GM12878 (cell line): Measurements from ENCODE around the gene RECK. TPM values are rescaled to one million over a fixed set of nuclear protein-coding genes. Genes with fewer than 3 reads are reported as not detected.

Experiments used
- ATAC-seq: fragments of 200-7000 bp; cut with Tn5 transposase; 3 replicates; pipeline ENCODE4 v1.9.1; 2020; ENCODE audit warnings: mild to moderate bottlenecking, moderate library complexity
- BruUV-seq: library from RNA; stranded (reverse); fragments of 400-500 nt; replicated peaks from 2 replicates; lab custom pipeline; 2021; lab: Mats Ljungman, UMichigan
- CTCF ChIA-PET: fragments of 300-600 bp; sonication (Branson Sonifier 250); formaldehyde crosslinking; extraction: SDS; loops from one replicate; lab custom pipeline; 2021; ENCODE audit warnings: inconsistent platforms; lab: Yijun Ruan, JAX
- POLR2A ChIA-PET: fragments of 350-600 bp; formaldehyde crosslinking; extraction: SDS; loops from one replicate; lab custom pipeline; 2021; ENCODE audit warnings: inconsistent platforms; lab: Charles Lee
- RAD21 ChIA-PET: fragments of 300-600 bp; sonication (Branson Sonifier 250); formaldehyde crosslinking; loops from one replicate; lab custom pipeline; 2023; ENCODE audit warnings: antibody characterized with exemption; ENCODE audit not compliant: unreplicated experiment; lab: Charles Lee
- SMC1A ChIA-PET: fragments of 300-600 bp; sonication (Branson Sonifier 250); formaldehyde crosslinking; loops from one replicate; lab custom pipeline; 2023; ENCODE audit not compliant: unreplicated experiment, uncharacterized antibody; lab: Charles Lee
- DNase-seq: peaks from one replicate; pipeline ENCODE4 v3.0.0-alpha.2; 2011; ENCODE audit warnings: low read depth, low spot score
- FAIRE-seq: peaks from 3 replicates; lab custom pipeline; 2011; peaks lifted over from hg19 to GRCh38; lab: Jason Lieb, UNC
- H2AFZ ChIP-seq: 2 replicates; pipeline ENCODE4 v1.6.0; 2011; ENCODE audit warnings: low read depth, low read length, control low read depth; ENCODE audit not compliant: control insufficient read depth
- H3K27ac ChIP-seq: 2 replicates; pipeline ENCODE4 v1.5.1; 2011; ENCODE audit warnings: control low read depth; ENCODE audit not compliant: control insufficient read depth, insufficient read depth
- H3K27me3 ChIP-seq, 2 experiments: replicated peaks in 1 of 2; 2 replicates each; pipeline versions ENCODE4 v1.6.0 to v1.6.1; 2011; ENCODE audit warnings: low read length in 1 of 2; ENCODE audit not compliant: control insufficient read depth in 2 of 2, insufficient read depth in 2 of 2
- H3K36me3 ChIP-seq, 2 experiments: 2 replicates each; pipeline ENCODE4 v1.5.1; 2011; ENCODE audit warnings: low read length in 1 of 2; ENCODE audit not compliant: control insufficient read depth in 2 of 2, insufficient read depth in 2 of 2
- H3K4me1 ChIP-seq: 2 replicates; pipeline ENCODE4 v1.6.1; 2011; ENCODE audit warnings: mild to moderate bottlenecking, low read length, moderate library complexity, mixed read lengths; ENCODE audit not compliant: control insufficient read depth, insufficient read depth
- H3K4me2 ChIP-seq: 2 replicates; pipeline ENCODE4 v1.6.0; 2011; ENCODE audit warnings: control low read depth; ENCODE audit not compliant: control insufficient read depth, insufficient read depth
- H3K4me3 ChIP-seq: fragments of 200-600 bp; sonication (generic); 2 replicates; pipeline ENCODE4 v1.5.1; 2016
- H3K79me2 ChIP-seq: 2 replicates; pipeline ENCODE4 v1.6.0; 2011; ENCODE audit warnings: low read length; ENCODE audit not compliant: control insufficient read depth, insufficient read depth
- H3K9ac ChIP-seq: 2 replicates; pipeline ENCODE4 v1.8.0; 2011; ENCODE audit warnings: low read length, control low read depth, mixed read lengths; ENCODE audit not compliant: control insufficient read depth, insufficient read depth
- H3K9me3 ChIP-seq: replicated peaks from 3 replicates; pipeline ENCODE4 v1.5.1; 2011; ENCODE audit warnings: mild to moderate bottlenecking, low read length; ENCODE audit not compliant: control insufficient read depth, insufficient read depth
- H4K20me1 ChIP-seq: 2 replicates; pipeline ENCODE4 v1.6.0; 2011; ENCODE audit not compliant: control insufficient read depth, insufficient read depth
- BHLHE40 ChIP-seq, 2 experiments: fragments of 450-650 bp in 1 of 2; IDR thresholded peaks; 2 replicates each; pipeline ENCODE4 v1.6.1; 2011 to 2017; ENCODE audit warnings: low read depth in 2 of 2, borderline replicate concordance in 1 of 2, improper control_type of control experiment in 1 of 2, low read length in 1 of 2, mild to moderate bottlenecking in 1 of 2
- BMI1 ChIP-seq: fragments of 450-650 bp; IDR thresholded peaks from 2 replicates; pipeline ENCODE4 v1.6.1; 2016; ENCODE audit warnings: mild to moderate bottlenecking, moderate library complexity, borderline replicate concordance
- CTCF ChIP-seq, 3 experiments: IDR thresholded peaks in 2 of 3; conservative IDR thresholded peaks in 1 of 3; 2 replicates each; pipeline ENCODE4 v1.5.1; 2011; ENCODE audit warnings: low read depth in 3 of 3, low read length in 3 of 3, mild to moderate bottlenecking in 3 of 3, control low read depth in 2 of 3, moderate library complexity in 2 of 3, inconsistent platforms in 1 of 3, mixed read lengths in 1 of 3; ENCODE audit not compliant: control insufficient read depth in 2 of 3, insufficient read depth in 1 of 3; ENCODE audit errors: extremely low read depth in 1 of 3
- ETV6 ChIP-seq, 2 experiments: fragments of 450-650 bp in 1 of 2; IDR thresholded peaks in 1 of 2; conservative IDR thresholded peaks in 1 of 2; 2 replicates each; pipeline ENCODE4 v1.6.1; 2014; ENCODE audit warnings: antibody characterized with exemption in 1 of 2, borderline replicate concordance in 1 of 2, low read depth in 1 of 2, mild to moderate bottlenecking in 1 of 2, moderate library complexity in 1 of 2
- HDAC2 ChIP-seq: fragments of 200-600 bp; sonication (generic); IDR thresholded peaks from 2 replicates; pipeline ENCODE4 v1.6.1; 2017
- MTA3 ChIP-seq: IDR thresholded peaks from 2 replicates; pipeline ENCODE4 v1.6.1; 2012; ENCODE audit warnings: low read length, inconsistent platforms, borderline replicate concordance
- RB1 ChIP-seq: fragments of 450-650 bp; formaldehyde crosslinking; IDR thresholded peaks from 2 replicates; pipeline ENCODE4 v1.6.1; 2017; ENCODE audit warnings: mild to moderate bottlenecking, borderline replicate concordance
- RUNX3 ChIP-seq: IDR thresholded peaks from 2 replicates; pipeline ENCODE4 v1.6.1; 2012; ENCODE audit warnings: low read length, inconsistent platforms
- SMAD5 ChIP-seq: IDR thresholded peaks from 2 replicates; pipeline ENCODE4 v1.6.1; 2016; ENCODE audit warnings: antibody characterized with exemption, low read depth
- TCF3 ChIP-seq: IDR thresholded peaks from 2 replicates; pipeline ENCODE4 v1.6.1; 2012; ENCODE audit warnings: low read depth, mild to moderate bottlenecking, low read length, borderline replicate concordance; ENCODE audit not compliant: insufficient read depth
- ZNF217 ChIP-seq: fragments of 450-650 bp; IDR thresholded peaks from 2 replicates; pipeline ENCODE4 v1.6.1; 2017; ENCODE audit warnings: antibody characterized with exemption, mild to moderate bottlenecking
- WGBS: methylation state at CpG from one replicate; pipeline ENCODE4 v1.1.6; 2016; ENCODE audit warnings: low lambda C conversion rate; ENCODE audit not compliant: insufficient replicate concordance, insufficient coverage; ENCODE audit errors: missing lambda C conversion rate; 5-methylcytosine and 5-hydroxymethylcytosine counted together
- in situ Hi-C: fragments of 300-500 bp; cut with MboI; formaldehyde crosslinking; loops from 9 replicates; pipeline ENCODE4 v1.14.3; 2018; ENCODE audit warnings: mixed read lengths
- intact Hi-C: fragments of 100-400 bp; cut with micrococcal nuclease; formaldehyde crosslinking; loops from one replicate; pipeline ENCODE4 v1.14.2; 2022; ENCODE audit not compliant: unreplicated experiment
- polyA plus RNA-seq, 11 experiments: library from polyadenylated mRNA; depleted of rRNA in 4 of 11; unstranded in 6 of 11; stranded (reverse) in 5 of 11; fragments of >200 nt; fragmentation: Nextera tagmentation in 4 of 11; fragmentation: Illumina TruSeq in 1 of 11; extraction: Ambion mirVana in 4 of 11; extraction: Trizol in 1 of 11; gene quantifications; 1 replicate in 1 of 11; 2 replicates in 10 of 11; pipeline versions ENCODE4 v1.2.1 to v1.2.3, GENCODE V29; 2011 to 2016; ENCODE audit warnings: inconsistent platforms in 2 of 11, missing spikeins in 2 of 11, low read depth in 1 of 11
- total RNA-seq, 4 experiments: library from RNA; depleted of rRNA in 3 of 4; stranded (reverse); fragments of >200 nt in 3 of 4; fragmentation: Illumina TruSeq in 1 of 4; extraction: Trizol in 1 of 4; gene quantifications; 2 replicates each; pipeline versions ENCODE4 v1.2.1 to v1.2.3, GENCODE V29; 2013 to 2021
- TF ChIP-seq, protein P1 (sequence below): IDR thresholded peaks from 2 replicates; pipeline ENCODE4 v1.6.1; 2012; ENCODE audit warnings: low read length, inconsistent platforms

RECK gene
- total and polyA plus RNA-seq, 10 of the 15 experiments (the other 5 are each of a cell fraction or from before 2014, with no cell fraction given), result 0.02 to 0.40 (median 0.13) TPM

DNA sequence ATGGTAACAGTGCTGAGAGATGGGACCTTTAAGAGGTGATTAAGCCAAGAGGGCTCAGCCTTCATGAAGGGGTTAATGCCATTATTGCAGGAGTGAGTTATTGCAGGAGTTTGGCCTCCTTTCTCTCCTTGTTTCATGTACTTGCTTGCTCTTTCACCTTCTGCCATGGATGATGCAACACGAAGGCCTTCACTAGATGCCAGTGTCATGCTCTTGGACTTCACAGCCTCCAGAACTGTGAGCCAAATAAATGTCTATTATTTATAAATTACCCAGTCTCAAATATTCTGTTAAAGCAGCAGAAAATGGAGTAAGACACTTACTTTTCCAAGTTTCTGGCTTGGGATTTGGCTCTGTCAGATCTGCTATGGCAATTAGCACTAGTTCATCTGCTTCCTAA is 38.4 kb upstream of the RECK start:
- H3K9me3 ChIP-seq, result no peaks in the 10 kb centered on the region
- in situ Hi-C loops, result no loop called here
- no TSS peak for BruUV-seq
- TF ChIP-seq RUNX3 (no peak), HDAC2 (no peak), BMI1 (no peak), TCF3 (no peak), ETV6 (conservative IDR thresholded peaks at IDR 0.05 in 1 of 2, IDR thresholded peaks at IDR 0.05 in 1 of 2; ENCODE audit: borderline replicate concordance in 1 of 2, low read depth in 1 of 2) (no peak), BHLHE40 (IDR thresholded peaks at IDR 0.05; ENCODE audit: borderline replicate concordance in 1 of 2, low read depth in 2 of 2, low read length in 1 of 2) (no peak), MTA3 (no peak), SMAD5 (no peak), ZNF217 (no peak), RB1 (no peak), CTCF (IDR thresholded peaks at IDR 0.05 in 2 of 3, conservative IDR thresholded peaks at IDR 0.05 in 1 of 3; ENCODE audit: control insufficient read depth in 2 of 3, extremely low read depth in 1 of 3, insufficient read depth in 1 of 3, low read depth in 3 of 3, low read length in 3 of 3) (no peak)
- TF ChIP-seq, protein P1, sequence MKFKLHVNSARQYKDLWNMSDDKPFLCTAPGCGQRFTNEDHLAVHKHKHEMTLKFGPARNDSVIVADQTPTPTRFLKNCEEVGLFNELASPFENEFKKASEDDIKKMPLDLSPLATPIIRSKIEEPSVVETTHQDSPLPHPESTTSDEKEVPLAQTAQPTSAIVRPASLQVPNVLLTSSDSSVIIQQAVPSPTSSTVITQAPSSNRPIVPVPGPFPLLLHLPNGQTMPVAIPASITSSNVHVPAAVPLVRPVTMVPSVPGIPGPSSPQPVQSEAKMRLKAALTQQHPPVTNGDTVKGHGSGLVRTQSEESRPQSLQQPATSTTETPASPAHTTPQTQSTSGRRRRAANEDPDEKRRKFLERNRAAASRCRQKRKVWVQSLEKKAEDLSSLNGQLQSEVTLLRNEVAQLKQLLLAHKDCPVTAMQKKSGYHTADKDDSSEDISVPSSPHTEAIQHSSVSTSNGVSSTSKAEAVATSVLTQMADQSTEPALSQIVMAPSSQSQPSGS, result no peak
- no peak for DNase-seq
- ChIA-PET RAD21 (no interaction called here), CTCF (no interaction called here), SMC1A (no interaction called here), POLR2A (no interaction called here)
- H3K27ac ChIP-seq, result no peak overlapping the region
- no peaks in the 10 kb centered on the region for H3K4me1 ChIP-seq
- H3K79me2 ChIP-seq, result no peaks in the 10 kb centered on the region
- no peak overlapping the region for H2AFZ ChIP-seq
- no peak for FAIRE-seq
- WGBS, result 0% methylated on average over 1 of the region's 1 CpG
- H3K4me3 ChIP-seq, result no peak overlapping the region
- no peak for ATAC-seq
- no peaks in the 10 kb centered on the region; a peak in 1 of 4 replicates for H3K27me3 ChIP-seq
- no peak overlapping the region for H3K4me2 ChIP-seq
- H3K36me3 ChIP-seq, result no peaks in the 10 kb centered on the region
- H3K9ac ChIP-seq, result no peak overlapping the region
- intact Hi-C loops, result no loop called here
- H4K20me1 ChIP-seq, result no peaks in the 10 kb centered on the region
